ENCODE data around the gene HAPLN2.

Gene HAPLN2

GRCh38 chr1:156622581-156623297 lies 3.5 kb downstream of the HAPLN2 start (continued):
- no peak for TF ChIP-seq ZNF626 (tag by site-specific recombination; IDR thresholded peaks at IDR 0.05)
- TF ChIP-seq EGR2 (tag by site-specific recombination; IDR thresholded peaks at IDR 0.05; ENCODE audit: low read depth) = no peak
- no peak for TF ChIP-seq ZNF350 (tag by site-specific recombination; IDR thresholded peaks at IDR 0.05)
- no peak for TF ChIP-seq GLI4 (tag by site-specific recombination; IDR thresholded peaks at IDR 0.05)
- TF ChIP-seq MEIS1 (CRISPR knock-in tag; IDR thresholded peaks at IDR 0.05; ENCODE audit: borderline replicate concordance) = no peak
- peak; percentile 65; the same call in 1 of the 2 replicates for TF ChIP-seq ZNF24 (tag by site-specific recombination; IDR thresholded peaks at IDR 0.05)
- TF ChIP-seq IKZF3 (tag by site-specific recombination; IDR thresholded peaks at IDR 0.05) = no peak
- TF ChIP-seq ZNF843 (tag by site-specific recombination; IDR thresholded peaks at IDR 0.05) = no peak
- TF ChIP-seq ZNF707 (tag by site-specific recombination; IDR thresholded peaks at IDR 0.05) = no peak
- peak; percentile 98 for TF ChIP-seq ZNF202 (tag by site-specific recombination; IDR thresholded peaks at IDR 0.05; ENCODE audit: borderline replicate concordance)
- TF ChIP-seq ZNF639 (tag by site-specific recombination; IDR thresholded peaks at IDR 0.05) = peak; percentile 93
- TF ChIP-seq ZFP41 (tag by site-specific recombination; IDR thresholded peaks at IDR 0.05; ENCODE audit: borderline replicate concordance) = no peak
- peak; percentile 79; the same call in 1 of the 2 replicates for TF ChIP-seq GFI1B (tag by site-specific recombination; IDR thresholded peaks at IDR 0.05)
- no peak for TF ChIP-seq ZNF600 (tag by site-specific recombination; IDR thresholded peaks at IDR 0.05)
- no peak for TF ChIP-seq ZNF211 (tag by site-specific recombination; IDR thresholded peaks at IDR 0.05; ENCODE audit: low read depth)
- TF ChIP-seq ZEB2 (tag by site-specific recombination; IDR thresholded peaks at IDR 0.05) = 0 out of 2 replicates have a peak, but pooled peaks have one; percentile 20
- TF ChIP-seq ZNF2 (tag by site-specific recombination; IDR thresholded peaks at IDR 0.05) = no peak
- TF ChIP-seq ZNF747 (tag by site-specific recombination; IDR thresholded peaks at IDR 0.05) = no peak
- TF ChIP-seq ZFP37 (tag by site-specific recombination; IDR thresholded peaks at IDR 0.05) = peak; percentile 98
- peak; percentile 69 for TF ChIP-seq ZNF654 (tag by site-specific recombination; IDR thresholded peaks at IDR 0.05; ENCODE audit: low read depth)
- TF ChIP-seq ZNF184 (tag by site-specific recombination; IDR thresholded peaks at IDR 0.05) = no peak
- no peak for TF ChIP-seq ZNF544 (tag by site-specific recombination; IDR thresholded peaks at IDR 0.05)
- TF ChIP-seq ZNF658 (tag by site-specific recombination; IDR thresholded peaks at IDR 0.05) = no peak
- peak; percentile 44; the same call in 1 of the 2 replicates for TF ChIP-seq ZNF214 (tag by site-specific recombination; IDR thresholded peaks at IDR 0.05; ENCODE audit: borderline replicate concordance)
- no peak for TF ChIP-seq ZNF48 (tag by site-specific recombination; IDR thresholded peaks at IDR 0.05)
- no peak for TF ChIP-seq ZNF776 (tag by site-specific recombination; IDR thresholded peaks at IDR 0.05; ENCODE audit: borderline replicate concordance)
- no peak for TF ChIP-seq ZFP69B (tag by site-specific recombination; IDR thresholded peaks at IDR 0.05)
- TF ChIP-seq ZNF169 (tag by site-specific recombination; IDR thresholded peaks at IDR 0.05) = no peak
- peak; percentile 42; the same call in 1 of the 2 replicates for TF ChIP-seq ZNF692 (tag by site-specific recombination; IDR thresholded peaks at IDR 0.05)
- TF ChIP-seq ZNF133 (tag by site-specific recombination; IDR thresholded peaks at IDR 0.05) = no peak
- TF ChIP-seq ZXDB (tag by site-specific recombination; IDR thresholded peaks at IDR 0.05) = peak; percentile 94
- TF ChIP-seq ELK4 (IDR thresholded peaks at IDR 0.05; ENCODE audit: borderline replicate concordance, low read depth, low read length) = no peak
- TF ChIP-seq ZNF292 (tag by site-specific recombination; IDR thresholded peaks at IDR 0.05; ENCODE audit: borderline replicate concordance, low read depth) = peak; percentile 96
- peak; percentile 68; the same call in 1 of the 2 replicates for TF ChIP-seq OVOL3 (tag by site-specific recombination; IDR thresholded peaks at IDR 0.05)
- TF ChIP-seq KLF10 (tag by site-specific recombination; IDR thresholded peaks at IDR 0.05) = no peak
- no peak for TF ChIP-seq ZNF274 (IDR thresholded peaks at IDR 0.05; ENCODE audit: low read length)
- no peak; the same call in 1 of the 2 replicates for TF ChIP-seq ZNF274 (tag by site-specific recombination; IDR thresholded peaks at IDR 0.05; ENCODE audit: borderline replicate concordance)
- TF ChIP-seq SETDB1 (IDR thresholded peaks at IDR 0.05; ENCODE audit: insufficient read length, low read length) = no peak
- 0 out of 2 replicates have a peak, but pooled peaks have one; percentile 69 for TF ChIP-seq ZSCAN23 (tag by site-specific recombination; IDR thresholded peaks at IDR 0.05)
- 0 out of 2 replicates have a peak, but pooled peaks have one; percentile 58 for TF ChIP-seq ZNF610 (tag by site-specific recombination; IDR thresholded peaks at IDR 0.05; ENCODE audit: borderline replicate concordance)
